ENCODE results near the gene ADORA1.

The ADORA1 gene

DNA sequence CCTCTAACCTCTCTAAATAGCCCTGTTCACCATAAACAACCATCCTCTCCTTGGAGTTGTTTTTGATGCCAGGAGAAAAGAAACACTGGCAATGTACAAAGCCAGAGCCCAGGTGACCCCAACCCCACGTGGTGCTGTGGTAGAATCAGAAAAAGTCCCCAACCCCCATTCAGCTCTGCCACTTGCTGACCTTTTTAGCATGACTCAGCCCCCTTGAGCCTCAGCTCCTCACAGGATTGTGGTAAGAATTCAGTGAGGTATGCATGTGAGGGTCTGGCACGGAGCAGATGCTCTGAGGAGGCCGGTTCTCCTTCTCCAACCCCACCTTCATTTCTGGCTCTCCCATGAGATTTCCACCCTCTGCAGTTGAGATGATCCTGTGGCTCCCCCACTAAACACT, 70.1 kb downstream of the ADORA1 start:
- no peak for FAIRE-seq

DNA sequence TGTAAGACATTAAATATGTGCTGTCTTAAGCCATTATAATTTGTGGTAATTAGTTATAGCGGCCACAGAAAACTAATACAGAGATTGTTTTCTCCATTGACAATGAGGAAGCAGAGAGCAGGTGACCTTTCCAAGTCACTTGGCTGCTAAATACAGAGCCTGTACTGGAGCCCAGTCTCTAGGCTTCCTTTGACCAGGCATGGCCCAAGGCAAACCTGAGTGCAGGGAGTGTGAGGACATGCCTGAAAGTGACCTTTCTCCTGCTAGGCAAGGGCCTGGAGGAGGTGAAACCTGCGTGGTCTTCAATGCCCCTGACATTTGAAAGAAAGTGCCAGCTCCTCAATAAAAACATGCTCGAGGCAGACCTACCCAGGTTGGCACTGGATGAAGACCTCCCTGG, 71.5 kb downstream of the ADORA1 start:
- no peak for FAIRE-seq

DNA sequence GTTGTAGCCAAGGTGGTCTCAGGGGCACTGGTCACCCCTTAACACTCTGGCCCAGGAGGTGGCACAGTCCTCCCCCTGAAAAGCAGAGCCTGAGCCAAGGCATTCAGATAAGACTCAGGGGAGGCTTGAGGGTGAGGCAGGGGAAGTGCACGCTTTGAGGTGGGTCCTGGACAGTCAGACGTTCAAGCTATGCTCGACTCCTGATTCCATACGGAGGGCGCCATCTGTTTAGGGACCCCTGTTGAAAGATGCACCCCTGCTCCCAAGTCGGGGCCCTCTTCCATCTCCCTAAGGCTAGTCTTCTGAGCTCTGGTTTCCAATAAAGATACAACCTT, 71.9 kb downstream of the ADORA1 start:
- FAIRE-seq, result no peak

DNA sequence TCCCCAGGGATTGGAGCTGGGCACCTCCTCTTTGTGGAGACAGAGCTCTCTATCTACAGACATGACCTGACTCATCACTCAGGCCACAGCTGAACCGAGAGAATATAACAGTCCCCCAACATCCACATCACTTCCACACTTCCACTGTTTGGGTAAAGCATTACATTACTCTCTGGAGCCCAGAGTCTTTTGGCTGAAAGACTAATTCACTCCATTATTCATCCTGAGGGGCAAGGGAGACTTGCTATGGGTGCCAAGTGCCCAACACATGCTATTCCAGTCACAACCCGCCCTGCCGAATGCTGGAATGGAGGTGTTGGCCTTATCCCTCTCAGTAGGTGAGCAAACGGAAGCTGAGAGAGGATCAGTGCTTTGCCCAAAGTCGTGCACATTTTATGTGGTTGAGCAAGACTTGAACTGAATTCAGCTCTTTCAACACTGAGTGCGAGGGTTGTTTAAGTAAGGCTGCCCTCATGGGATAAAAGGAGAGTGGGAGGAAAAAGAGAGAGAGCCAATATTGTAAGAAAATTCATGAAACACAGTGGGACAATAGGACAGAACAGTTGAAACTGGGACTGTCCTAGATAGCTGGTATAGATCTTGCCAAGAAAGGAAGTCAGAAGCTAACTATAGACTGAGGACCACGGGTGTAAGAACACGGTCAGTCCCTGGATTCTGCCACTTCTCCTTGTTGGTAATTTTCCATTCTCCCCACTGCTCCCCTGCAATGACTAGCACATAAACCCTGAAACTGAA, 72.5 kb downstream of the ADORA1 start:
- FAIRE-seq, result no peak

DNA sequence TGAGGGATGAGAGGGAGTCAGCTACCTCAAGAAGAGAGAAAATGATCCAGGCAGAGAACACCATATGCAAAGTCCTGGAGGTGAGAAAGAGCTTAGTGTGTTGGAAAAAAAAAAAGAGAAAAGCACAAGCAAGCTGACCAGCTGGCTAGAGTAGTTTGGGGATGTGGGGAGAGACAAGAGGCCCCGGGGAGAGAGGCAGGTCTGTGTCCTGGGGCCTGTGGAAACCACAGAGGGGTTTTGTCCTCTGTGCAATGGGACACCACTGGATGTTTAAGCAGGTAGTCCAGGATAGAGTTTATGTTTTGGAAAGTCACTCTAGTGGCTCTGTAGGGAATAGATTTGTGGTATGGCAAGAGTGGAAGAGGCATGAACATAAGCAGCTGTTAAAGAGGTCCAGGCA, 73.4 kb downstream of the ADORA1 start:
- FAIRE-seq, result no peak

DNA sequence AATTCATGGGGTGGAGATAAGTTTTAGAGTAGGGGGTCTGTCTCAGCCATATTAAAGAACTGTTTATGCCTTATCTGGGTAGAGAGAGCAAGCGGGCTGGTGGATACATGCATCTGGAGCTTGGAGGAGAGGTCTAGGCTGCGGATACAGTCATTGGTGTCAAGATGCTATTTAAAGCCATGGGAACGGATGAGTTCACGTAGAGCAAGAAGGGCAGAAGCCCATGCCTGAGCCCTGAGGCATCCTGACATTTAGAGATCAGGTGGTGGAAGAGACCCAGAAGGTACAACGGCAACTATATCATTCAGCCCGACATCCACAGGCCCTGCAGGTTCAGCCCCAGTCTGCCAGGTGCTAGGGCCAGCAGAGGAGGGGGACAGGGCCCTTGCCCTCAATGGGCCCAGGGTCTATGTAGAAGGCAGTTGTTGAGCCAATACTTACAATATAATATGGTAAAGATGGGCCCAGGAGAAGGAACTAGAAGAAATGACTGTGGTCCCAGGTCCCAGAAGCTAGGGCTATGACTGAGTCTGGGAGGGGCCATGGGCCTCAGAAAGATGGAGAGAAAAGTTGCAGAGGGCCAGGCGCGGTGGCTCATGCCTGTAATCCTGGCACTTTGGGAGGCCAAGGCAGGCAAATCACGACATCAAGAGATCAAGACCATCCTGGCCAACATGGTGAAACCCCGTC, 74.1 kb downstream of the ADORA1 start:
- no peak for FAIRE-seq

DNA sequence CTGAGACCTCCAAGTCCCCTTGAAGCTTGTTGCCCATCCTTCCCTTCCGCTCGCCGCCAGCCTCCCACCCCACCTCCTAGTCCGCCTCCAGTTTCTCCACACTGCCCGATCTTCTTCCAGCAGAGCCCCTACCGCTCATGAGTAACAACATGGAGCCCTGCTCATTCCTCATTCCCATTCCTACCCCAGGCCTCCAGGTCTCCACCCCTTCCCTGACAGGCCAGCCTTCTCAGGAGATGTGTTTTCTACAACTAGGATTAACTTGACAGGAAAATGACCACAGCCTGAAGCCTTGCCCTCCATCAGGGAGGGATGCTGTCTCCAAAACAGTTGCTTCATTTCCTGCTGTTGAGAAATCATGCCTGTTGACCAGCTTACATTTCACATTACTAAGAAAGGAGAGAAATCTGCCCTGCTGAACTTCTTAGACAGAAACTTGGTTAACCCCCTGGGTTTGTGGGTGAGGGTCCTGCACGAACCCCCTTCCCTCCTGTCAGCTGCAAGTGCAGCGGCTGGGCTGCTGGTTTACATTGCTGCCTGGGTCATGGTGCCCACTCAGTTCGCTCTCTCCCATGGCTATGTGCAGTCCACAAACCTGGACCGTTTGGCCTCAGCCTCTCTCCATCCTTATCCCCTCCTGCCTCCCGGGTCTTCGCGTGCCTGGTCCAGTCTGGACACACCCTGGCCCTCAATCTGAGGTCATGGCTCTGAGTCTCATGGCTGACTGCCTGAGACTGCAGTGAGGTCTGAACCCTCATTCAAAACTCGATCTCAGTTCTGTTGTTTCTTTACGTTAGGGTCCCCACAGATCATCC, 75.1 kb downstream of the ADORA1 start:
- no peak for FAIRE-seq

DNA sequence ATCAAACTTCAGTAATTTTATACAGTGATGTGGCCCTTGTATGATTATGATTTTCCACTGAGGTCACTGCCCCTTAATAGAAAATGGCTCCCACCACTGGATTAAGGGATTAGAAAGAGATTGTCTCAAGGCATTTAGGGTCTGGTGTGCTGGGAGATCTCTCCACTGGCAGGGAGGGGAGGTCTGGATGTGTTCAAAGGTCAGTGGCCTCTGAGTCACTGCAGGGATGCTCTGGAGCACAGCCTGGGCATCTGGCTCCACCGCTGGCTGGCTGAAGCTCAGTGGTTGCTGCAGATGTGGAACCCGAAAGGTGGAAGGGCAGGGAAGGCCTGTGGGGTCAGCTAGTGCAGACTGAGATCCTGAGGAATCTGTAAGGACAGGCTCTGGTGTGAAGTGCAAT, 77.2 kb downstream of the ADORA1 start:
- FAIRE-seq, result no peak

DNA sequence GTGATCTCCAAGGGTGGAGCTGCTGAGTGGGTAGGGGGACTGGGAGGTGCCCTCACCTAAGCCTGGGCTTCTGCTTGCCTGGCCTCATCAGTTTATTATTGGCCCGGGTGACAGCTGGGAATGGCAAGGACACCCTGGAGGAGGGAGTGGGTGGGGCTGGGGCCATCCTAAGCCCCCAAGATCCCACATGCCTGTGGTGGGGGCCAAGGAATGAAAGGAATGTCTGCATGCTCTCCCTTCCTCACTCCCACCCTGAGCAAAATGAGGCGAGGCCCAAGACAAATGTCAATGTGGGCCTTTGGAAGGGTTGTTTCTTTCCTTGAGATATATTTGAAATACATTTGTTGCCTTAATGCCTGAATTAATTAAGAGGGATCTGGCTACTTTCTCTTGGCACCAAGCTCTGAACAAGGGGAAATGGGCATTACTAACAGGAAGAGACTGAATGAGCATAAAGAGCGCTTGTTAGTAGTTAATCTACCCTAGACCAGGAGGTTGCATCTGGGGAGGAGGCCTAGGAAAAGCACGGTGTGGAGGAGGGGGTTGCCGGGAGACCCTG, 78.7 kb downstream of the ADORA1 start:
- FAIRE-seq, result no peak

DNA sequence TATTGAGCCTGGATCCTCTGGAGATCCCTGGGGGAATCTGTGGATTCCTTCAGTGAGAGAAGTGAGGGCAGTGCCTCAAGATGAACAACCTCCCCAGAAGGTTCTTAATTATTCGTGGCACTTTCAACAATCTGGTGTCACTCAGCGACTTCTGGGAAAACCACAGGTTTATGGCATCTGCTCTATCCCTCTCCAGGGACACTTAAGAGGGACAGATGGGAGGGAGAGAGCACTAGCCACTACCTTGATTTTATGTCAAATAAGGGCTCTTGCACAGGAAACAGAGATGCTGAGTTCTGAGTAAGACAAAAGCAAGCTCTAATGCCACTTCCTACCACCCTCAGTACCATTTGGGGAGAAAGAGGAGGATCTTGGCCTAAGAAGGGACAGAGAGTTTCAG, 80.2 kb downstream of the ADORA1 start:
- no peak for FAIRE-seq

DNA sequence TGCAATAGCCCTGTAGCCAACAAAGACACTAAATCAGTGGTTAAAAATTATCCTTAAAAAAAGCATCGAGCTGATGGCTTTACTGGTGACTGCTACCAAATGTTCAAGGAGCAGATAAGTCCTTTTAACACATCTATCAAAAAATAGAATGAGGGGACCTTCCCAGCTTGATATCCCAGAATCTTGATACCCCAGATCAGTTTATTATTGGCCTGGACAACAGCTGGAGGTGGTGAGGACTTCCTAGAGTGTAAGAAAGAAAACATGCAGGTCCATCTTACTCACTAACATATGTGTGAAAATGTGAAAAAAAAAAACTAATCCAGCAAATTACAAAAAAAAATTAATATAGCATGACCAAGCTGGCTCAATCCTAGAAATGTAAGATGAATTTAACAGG, 80.7 kb downstream of the ADORA1 start:
- no peak for FAIRE-seq

DNA sequence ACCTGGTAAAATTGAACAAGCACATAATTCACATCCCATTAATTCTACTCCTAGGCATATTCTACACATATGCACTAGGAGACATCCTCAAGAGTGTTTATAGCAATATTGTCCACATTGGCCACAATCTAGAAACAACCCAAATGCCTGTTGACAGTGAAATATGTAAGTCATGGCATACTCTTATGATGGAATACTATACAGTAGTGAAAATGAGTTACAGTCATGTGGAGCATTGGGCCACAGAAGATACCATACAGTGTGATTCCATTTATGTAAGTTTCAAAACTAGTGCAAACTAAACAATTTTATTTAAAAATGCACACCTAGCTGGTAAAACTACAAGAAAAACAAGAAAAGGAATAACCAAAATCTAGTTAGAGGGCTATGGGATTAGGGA, 82.8 kb downstream of the ADORA1 start:
- no peak for FAIRE-seq

DNA sequence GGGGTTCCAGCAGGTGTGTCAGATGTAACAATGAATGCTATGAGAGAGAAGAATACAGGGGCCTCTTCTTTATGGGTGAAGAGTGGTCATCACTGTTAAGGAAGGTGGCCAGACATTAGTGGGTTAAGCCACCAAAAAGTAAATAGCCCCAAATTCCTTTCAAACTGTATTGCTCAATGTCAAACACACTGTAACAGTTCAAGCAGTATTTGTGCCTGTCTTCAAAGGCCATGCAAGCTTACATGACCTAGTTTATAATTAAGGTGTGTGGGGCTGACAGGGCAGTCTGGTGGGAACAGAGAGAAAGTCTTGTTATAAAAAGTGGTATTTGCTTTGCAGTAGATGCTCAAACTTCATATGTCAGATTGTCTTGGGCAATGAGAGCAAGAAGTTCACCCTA, 83.5 kb downstream of the ADORA1 start:
- FAIRE-seq, result no peak

DNA sequence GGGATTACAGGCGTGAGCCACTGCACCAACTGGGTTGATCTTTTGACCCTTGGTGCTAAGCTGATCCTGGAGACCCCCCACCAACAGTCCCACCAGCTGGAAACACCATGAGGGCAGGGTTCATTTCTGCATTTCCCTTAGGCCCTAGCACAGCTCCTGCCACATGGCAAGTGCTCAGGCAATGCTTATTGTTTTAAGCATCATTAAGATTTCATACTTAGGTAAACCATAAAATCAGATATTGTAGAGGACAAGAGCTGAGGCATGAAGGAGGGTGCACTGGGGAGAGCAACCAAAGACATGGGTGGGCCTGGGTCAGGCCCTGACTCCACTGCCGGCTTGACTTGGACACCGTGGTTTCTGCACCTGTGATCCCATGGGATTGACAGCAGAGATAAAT, 84.3 kb downstream of the ADORA1 start:
- no peak for FAIRE-seq

DNA sequence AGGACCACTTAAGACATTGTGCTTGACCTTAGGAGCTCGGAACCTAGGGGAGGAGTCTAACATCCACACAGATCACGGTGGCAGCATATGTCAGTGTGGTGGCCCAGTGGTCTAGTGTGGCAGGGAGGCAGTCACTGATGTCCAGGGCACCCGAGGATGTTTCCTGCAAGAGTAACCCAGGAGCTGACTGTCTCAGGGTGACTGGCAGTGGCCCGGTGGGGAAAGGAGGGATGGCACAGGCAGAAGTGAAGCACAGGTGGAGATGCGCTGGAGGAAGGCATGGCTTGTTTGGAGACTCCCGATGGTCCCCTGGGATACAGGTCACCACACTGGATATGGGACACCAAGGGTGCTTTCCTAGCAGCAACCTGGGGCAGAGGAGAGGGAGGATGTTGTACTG, 85.6 kb downstream of the ADORA1 start:
- FAIRE-seq, result no peak

DNA sequence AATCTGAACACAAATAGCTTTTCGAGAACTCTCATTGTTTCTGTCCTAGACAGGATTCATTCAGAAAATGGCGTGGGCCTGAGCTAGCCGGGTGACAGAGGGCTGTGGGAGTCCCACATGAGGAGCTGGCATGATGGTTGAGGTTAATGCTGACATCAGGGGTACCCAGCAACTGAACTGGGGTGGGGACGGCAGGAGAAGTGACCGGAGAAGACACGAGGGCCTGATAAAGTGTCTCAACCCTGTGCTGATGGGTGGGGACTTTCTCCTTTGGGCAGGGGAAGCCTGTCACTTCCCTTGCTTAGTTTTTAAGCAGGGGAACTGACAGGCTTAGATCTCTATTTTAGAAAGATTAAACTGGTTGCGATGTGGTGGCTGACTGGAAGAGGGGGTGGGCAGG, 87.3 kb downstream of the ADORA1 start:
- no peak for FAIRE-seq

DNA sequence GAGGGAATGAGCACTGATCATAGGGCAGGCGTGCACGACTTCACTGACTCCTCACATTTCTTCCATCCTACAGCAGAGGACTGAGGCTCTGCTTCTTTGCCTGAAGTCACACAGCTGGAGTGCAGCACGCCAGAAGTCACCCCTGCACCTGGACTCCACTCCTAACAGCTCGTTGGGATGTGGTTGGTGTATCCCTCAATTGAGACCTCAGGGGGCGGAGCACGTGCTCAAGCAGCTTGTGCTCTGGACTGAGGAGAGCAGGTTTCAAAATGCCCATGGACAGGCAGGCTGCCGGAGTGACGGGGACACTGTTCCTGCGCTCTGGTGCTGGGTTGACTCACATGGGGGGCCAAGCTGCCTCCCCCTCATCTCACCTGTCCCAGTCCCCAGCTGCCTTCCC, 88.0 kb downstream of the ADORA1 start:
- no peak for FAIRE-seq

DNA sequence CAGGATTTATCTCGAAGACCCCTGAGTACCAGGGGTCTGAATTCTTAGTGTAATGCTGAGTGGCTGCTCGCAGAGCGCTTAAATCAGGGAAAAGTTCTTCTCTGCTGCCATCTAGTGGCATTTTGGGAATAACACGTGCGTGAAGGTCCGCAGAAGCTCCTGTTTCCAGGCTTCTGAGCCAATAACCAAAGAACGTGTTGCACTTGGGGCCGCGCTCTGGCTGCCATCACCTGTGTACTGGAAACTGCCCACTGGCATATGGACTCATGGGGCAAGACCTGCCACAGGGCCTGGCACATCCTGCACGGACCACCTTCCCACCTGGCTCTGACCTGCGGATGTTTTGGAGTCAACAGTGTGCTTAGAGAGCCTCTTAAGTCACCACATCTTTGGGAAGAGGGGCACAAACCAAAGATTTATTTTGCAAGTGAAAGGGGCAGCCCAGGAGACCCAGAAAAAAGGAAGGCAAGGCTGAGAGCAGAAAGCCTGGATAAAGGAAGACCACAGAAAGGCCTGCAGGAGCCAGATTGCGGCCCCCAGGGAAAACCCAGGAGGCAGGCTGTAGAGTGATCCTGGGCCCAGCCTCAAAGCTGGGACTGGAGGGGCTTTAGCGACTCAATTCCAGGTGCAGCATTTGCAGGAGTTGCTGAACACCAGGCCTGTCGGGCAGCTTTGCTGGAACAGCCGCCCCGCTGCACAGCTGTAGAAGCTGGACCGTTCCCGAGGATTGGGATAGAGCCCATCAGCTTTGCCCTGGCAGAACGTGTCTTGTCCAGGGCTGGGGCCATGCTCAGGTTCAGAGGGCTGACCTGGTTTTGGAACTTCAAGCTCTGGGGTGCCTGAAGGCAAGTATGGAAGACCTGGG, 89.0 kb downstream of the ADORA1 start:
- no peak for FAIRE-seq
